Testis (tissue), 2 donors: ENCODE measurements around the gene AIRE.

Experiments used
- CTCF ChIP-seq, 3 experiments: fragments of 450-650 bp in 2 of 3; fragments of 200-600 bp in 1 of 3; sonication (generic) in 1 of 3; IDR thresholded peaks; one replicate each; pipeline ENCODE4 v1.5.1; 2016 to 2019; ENCODE audit warnings: antibody characterized with exemption in 3 of 3, mild to moderate bottlenecking in 2 of 3, moderate library complexity in 1 of 3
- POLR2A ChIP-seq: fragments of 450-650 bp; IDR thresholded peaks from one replicate; pipeline ENCODE4 v1.6.1; 2017; ENCODE audit warnings: antibody characterized with exemption, mild to moderate bottlenecking, moderate library complexity

GRCh38 chr21:44306936-44307704 is 21.4 kb downstream of the AIRE start:
- TF ChIP-seq CTCF (IDR thresholded peaks at IDR 0.05): no peak
- no peak for TF ChIP-seq POLR2A
